HepG2 (cell line): Measurements from ENCODE around the gene LIN7A. TPM values are rescaled to one million over a fixed set of nuclear protein-coding genes. Genes with fewer than 3 reads are reported as not detected.
A peak's percentile ranks its signal among the peaks of the same experiment; 100 is the strongest.

Source experiments
- CBFB ChIP-seq: sonication (generic); formaldehyde crosslinking; IDR thresholded peaks from 2 replicates; pipeline ENCODE4 v1.4.0; 2020; ENCODE audit warnings: missing genetic modification reagents
- FOSL2 ChIP-seq: sonication (generic); formaldehyde crosslinking; IDR thresholded peaks from 2 replicates; pipeline ENCODE4 v1.4.0; 2020; ENCODE audit warnings: missing genetic modification reagents
- FOXA1 ChIP-seq, 2 experiments: fragments of 450-650 bp in 1 of 2; sonication (generic) in 1 of 2; formaldehyde crosslinking in 1 of 2; IDR thresholded peaks; 2 replicates each; pipeline versions ENCODE4 v1.4.0 to v1.6.1; 2016 to 2020; ENCODE audit warnings: missing genetic modification reagents in 1 of 2
- GABPB1 ChIP-seq: IDR thresholded peaks from 2 replicates; pipeline ENCODE4 v1.6.1; 2016; ENCODE audit warnings: mild to moderate bottlenecking, missing genetic modification reagents, moderate library complexity, missing compliant biosample characterization
- MEF2D ChIP-seq: sonication (generic); formaldehyde crosslinking; IDR thresholded peaks from 2 replicates; pipeline ENCODE4 v1.5.1; 2020; ENCODE audit warnings: mild to moderate bottlenecking, missing genetic modification reagents
- MTA1 ChIP-seq: sonication (generic); formaldehyde crosslinking; IDR thresholded peaks from 2 replicates; pipeline ENCODE4 v1.4.0; 2020; ENCODE audit warnings: missing genetic modification reagents, mild to moderate bottlenecking, borderline replicate concordance
- MXI1 ChIP-seq: IDR thresholded peaks from 3 replicates; pipeline ENCODE4 v1.6.1; 2012; ENCODE audit warnings: low read depth, low read length, inconsistent platforms, borderline replicate concordance
- RBAK ChIP-seq: sonication (generic); formaldehyde crosslinking; IDR thresholded peaks from 2 replicates; pipeline ENCODE4 v1.5.1; 2020; ENCODE audit warnings: mild to moderate bottlenecking, missing genetic modification reagents
- REXO4 ChIP-seq: sonication (generic); formaldehyde crosslinking; IDR thresholded peaks from 2 replicates; pipeline ENCODE4 v1.8.0; 2022; ENCODE audit warnings: missing genetic modification reagents, mild to moderate bottlenecking, borderline replicate concordance
- SATB2 ChIP-seq: sonication (generic); formaldehyde crosslinking; IDR thresholded peaks from 2 replicates; pipeline ENCODE4 v1.5.0; 2020; ENCODE audit warnings: missing genetic modification reagents
- ZMAT3 ChIP-seq: sonication (generic); formaldehyde crosslinking; conservative IDR thresholded peaks from 2 replicates; pipeline ENCODE4 v1.7.0; 2021; ENCODE audit warnings: missing genetic modification reagents
- ZNF138 ChIP-seq: sonication (generic); formaldehyde crosslinking; IDR thresholded peaks from 2 replicates; pipeline ENCODE4 v1.5.0; 2020; ENCODE audit warnings: mild to moderate bottlenecking, low read depth, missing genetic modification reagents
- ZNF468 ChIP-seq: sonication (generic); formaldehyde crosslinking; IDR thresholded peaks from 2 replicates; pipeline ENCODE4 v1.8.0; 2022; ENCODE audit warnings: mild to moderate bottlenecking, moderate library complexity, missing genetic modification reagents
- ZNF703 ChIP-seq: sonication (generic); formaldehyde crosslinking; IDR thresholded peaks from 2 replicates; pipeline ENCODE4 v1.5.1; 2020; ENCODE audit warnings: missing genetic modification reagents, mild to moderate bottlenecking, moderate library complexity, borderline replicate concordance
- ZNF746 ChIP-seq: sonication (generic); formaldehyde crosslinking; IDR thresholded peaks from 2 replicates; pipeline ENCODE4 v1.8.0; 2022; ENCODE audit warnings: mild to moderate bottlenecking, missing genetic modification reagents
- ZNF747 ChIP-seq: sonication (generic); formaldehyde crosslinking; IDR thresholded peaks from 2 replicates; pipeline ENCODE4 v1.8.1; 2023; ENCODE audit warnings: missing genetic modification reagents, mild to moderate bottlenecking, borderline replicate concordance
- polyA plus RNA-seq, 8 experiments: library from polyadenylated mRNA; depleted of rRNA in 3 of 8; stranded (reverse) in 7 of 8; unstranded in 1 of 8; fragments of >200 nt; fragmentation: Illumina TruSeq in 4 of 8; extraction: Trizol in 4 of 8; gene quantifications; 2 replicates each; pipeline versions ENCODE4 v1.2.1 to v1.2.3, GENCODE V29; 2011 to 2016; ENCODE audit warnings: low read depth in 4 of 8, missing spikeins in 1 of 8, mixed read lengths in 1 of 8; ENCODE audit not compliant: insufficient read depth in 1 of 8
- total RNA-seq, 5 experiments: library from RNA; depleted of rRNA; stranded (reverse); fragments of >200 nt; fragmentation: Illumina TruSeq; extraction: Trizol; gene quantifications; 2 replicates each; pipeline ENCODE4 v1.2.3, GENCODE V29; 2016; ENCODE audit warnings: low read depth in 1 of 5
- TF ChIP-seq, protein P1 (sequence below): sonication (generic); formaldehyde crosslinking; IDR thresholded peaks from 2 replicates; pipeline ENCODE4 v1.4.0; 2020; ENCODE audit warnings: missing genetic modification reagents, low read depth, mild to moderate bottlenecking, borderline replicate concordance
- TF ChIP-seq, protein P2 (sequence below): fragments of 450-650 bp; IDR thresholded peaks from 2 replicates; pipeline ENCODE4 v1.6.1; 2016
- TF ChIP-seq, protein P3 (sequence below): IDR thresholded peaks from 2 replicates; pipeline ENCODE4 v1.6.1; 2016; ENCODE audit warnings: low read depth, borderline replicate concordance
- TF ChIP-seq, protein P4 (sequence below): sonication (generic); formaldehyde crosslinking; IDR thresholded peaks from 2 replicates; pipeline ENCODE4 v1.4.0; 2020; ENCODE audit warnings: missing genetic modification reagents
- TF ChIP-seq, protein P5 (sequence below): sonication (generic); formaldehyde crosslinking; conservative IDR thresholded peaks from 2 replicates; pipeline ENCODE4 v1.4.0; 2020; ENCODE audit warnings: mild to moderate bottlenecking, missing genetic modification reagents, moderate library complexity

Gene LIN7A
- total and polyA plus RNA-seq, 2 of the 13 experiments (the other 11 are each of a cell fraction or from before 2014, with no cell fraction given), result 18.5 to 19.2 TPM

DNA sequence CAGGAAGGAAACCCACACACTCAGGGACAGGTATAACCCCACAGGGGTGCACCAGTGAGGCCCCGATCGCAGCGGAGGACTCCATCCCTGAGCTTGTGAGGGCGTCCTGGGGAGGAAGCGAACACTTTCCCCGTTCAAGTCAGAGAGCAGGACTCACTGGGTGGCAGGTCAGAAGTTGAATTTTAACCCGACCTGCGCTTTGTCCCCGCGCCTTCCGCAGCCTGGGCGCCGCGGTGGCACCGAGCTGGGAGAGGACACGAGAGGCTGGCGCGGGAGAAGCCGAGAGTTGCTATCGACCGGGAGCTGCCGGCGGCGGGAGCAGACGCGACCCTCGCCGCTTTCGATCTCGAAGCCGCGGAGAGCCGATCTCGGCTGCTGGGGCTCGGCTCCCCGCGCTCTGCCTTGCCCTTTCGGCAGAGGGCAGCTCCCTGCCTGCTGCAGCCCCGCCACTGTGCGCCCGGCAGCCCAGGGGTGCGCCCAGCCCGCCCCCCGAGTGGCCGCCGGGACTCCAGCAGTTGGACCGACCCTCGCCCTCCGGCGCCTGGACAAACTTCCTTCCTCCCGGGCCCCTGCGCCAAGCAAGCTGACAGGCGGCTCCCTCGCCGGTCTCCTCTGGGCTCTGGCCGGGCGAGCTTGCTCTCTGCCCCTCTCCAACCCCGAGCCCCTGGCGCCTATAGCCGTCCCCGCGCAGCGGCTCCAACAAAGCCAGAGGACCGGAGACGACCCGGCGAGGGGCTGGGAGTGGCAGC lies 918 bp downstream of the LIN7A start (continued):
- TF ChIP-seq, protein P1, sequence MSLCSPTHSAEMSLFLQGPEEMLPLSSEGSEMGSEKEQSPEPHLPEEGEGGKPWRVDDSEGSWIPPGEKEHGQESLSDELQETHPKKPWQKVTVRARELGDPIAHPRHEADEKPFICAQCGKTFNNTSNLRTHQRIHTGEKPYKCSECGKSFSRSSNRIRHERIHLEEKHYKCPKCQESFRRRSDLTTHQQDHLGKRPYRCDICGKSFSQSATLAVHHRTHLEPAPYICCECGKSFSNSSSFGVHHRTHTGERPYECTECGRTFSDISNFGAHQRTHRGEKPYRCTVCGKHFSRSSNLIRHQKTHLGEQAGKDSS, result 0 out of 2 replicates have a peak, but pooled peaks have one; percentile 22
- TF ChIP-seq, protein P2, sequence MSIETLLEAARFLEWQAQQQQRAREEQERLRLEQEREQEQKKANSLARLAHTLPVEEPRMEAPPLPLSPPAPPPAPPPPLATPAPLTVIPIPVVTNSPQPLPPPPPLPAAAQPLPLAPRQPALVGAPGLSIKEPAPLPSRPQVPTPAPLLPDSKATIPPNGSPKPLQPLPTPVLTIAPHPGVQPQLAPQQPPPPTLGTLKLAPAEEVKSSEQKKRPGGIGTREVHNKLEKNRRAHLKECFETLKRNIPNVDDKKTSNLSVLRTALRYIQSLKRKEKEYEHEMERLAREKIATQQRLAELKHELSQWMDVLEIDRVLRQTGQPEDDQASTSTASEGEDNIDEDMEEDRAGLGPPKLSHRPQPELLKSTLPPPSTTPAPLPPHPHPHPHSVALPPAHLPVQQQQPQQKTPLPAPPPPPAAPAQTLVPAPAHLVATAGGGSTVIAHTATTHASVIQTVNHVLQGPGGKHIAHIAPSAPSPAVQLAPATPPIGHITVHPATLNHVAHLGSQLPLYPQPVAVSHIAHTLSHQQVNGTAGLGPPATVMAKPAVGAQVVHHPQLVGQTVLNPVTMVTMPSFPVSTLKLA, result no peak
- TF ChIP-seq ZNF138 (CRISPR knock-in tag) (no peak), GABPB1 (peak; percentile 76), FOXA1 (IDR thresholded peaks at IDR 0.05) (no peak), FOXA1 (CRISPR knock-in tag; IDR thresholded peaks at IDR 0.05) (no peak), FOSL2 (peak; percentile 37; the same call in 1 of the 2 replicates), MEF2D (peak; percentile 11), REXO4 (CRISPR knock-in tag) (no peak), MTA1 (peak; percentile 76), CBFB (CRISPR knock-in tag) (0 out of 2 replicates have a peak, but pooled peaks have one; percentile 51), RBAK (CRISPR knock-in tag) (no peak), ZNF747 (CRISPR knock-in tag) (peak; percentile 15; the same call in 1 of the 2 replicates), MXI1 (peak; percentile 62; the same call in 1 of the 3 replicates), ZNF746 (CRISPR knock-in tag) (0 out of 2 replicates have a peak, but pooled peaks have one; percentile 73), ZMAT3 (CRISPR knock-in tag) (peak; percentile 82), ZNF468 (CRISPR knock-in tag) (no peak), SATB2 (CRISPR knock-in tag) (no peak), ZNF703 (CRISPR knock-in tag) (peak; percentile 72; the same call in 1 of the 2 replicates)
- TF ChIP-seq, protein P3, sequence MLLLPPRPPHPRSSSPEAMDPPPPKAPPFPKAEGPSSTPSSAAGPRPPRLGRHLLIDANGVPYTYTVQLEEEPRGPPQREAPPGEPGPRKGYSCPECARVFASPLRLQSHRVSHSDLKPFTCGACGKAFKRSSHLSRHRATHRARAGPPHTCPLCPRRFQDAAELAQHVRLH (CRISPR knock-in tag), result 0 out of 2 replicates have a peak, but pooled peaks have one; percentile 27
- TF ChIP-seq, protein P4, sequence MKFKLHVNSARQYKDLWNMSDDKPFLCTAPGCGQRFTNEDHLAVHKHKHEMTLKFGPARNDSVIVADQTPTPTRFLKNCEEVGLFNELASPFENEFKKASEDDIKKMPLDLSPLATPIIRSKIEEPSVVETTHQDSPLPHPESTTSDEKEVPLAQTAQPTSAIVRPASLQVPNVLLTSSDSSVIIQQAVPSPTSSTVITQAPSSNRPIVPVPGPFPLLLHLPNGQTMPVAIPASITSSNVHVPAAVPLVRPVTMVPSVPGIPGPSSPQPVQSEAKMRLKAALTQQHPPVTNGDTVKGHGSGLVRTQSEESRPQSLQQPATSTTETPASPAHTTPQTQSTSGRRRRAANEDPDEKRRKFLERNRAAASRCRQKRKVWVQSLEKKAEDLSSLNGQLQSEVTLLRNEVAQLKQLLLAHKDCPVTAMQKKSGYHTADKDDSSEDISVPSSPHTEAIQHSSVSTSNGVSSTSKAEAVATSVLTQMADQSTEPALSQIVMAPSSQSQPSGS (CRISPR knock-in tag), result no peak
- TF ChIP-seq, protein P5, sequence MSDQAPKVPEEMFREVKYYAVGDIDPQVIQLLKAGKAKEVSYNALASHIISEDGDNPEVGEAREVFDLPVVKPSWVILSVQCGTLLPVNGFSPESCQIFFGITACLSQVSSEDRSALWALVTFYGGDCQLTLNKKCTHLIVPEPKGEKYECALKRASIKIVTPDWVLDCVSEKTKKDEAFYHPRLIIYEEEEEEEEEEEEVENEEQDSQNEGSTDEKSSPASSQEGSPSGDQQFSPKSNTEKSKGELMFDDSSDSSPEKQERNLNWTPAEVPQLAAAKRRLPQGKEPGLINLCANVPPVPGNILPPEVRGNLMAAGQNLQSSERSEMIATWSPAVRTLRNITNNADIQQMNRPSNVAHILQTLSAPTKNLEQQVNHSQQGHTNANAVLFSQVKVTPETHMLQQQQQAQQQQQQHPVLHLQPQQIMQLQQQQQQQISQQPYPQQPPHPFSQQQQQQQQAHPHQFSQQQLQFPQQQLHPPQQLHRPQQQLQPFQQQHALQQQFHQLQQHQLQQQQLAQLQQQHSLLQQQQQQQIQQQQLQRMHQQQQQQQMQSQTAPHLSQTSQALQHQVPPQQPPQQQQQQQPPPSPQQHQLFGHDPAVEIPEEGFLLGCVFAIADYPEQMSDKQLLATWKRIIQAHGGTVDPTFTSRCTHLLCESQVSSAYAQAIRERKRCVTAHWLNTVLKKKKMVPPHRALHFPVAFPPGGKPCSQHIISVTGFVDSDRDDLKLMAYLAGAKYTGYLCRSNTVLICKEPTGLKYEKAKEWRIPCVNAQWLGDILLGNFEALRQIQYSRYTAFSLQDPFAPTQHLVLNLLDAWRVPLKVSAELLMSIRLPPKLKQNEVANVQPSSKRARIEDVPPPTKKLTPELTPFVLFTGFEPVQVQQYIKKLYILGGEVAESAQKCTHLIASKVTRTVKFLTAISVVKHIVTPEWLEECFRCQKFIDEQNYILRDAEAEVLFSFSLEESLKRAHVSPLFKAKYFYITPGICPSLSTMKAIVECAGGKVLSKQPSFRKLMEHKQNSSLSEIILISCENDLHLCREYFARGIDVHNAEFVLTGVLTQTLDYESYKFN (CRISPR knock-in tag), result peak; percentile 76
